T-helper 1 cell treated with Interleukin-12 subunit alpha and Interleukin-12 subunit beta and Interleukin-4 antibody, amounts not matched to agents 30 ng/mL and 1 ng/mL, for 36 hours (primary cell): ENCODE results near the gene SDHD. TPM values are rescaled to one million over a fixed set of nuclear protein-coding genes. Genes with fewer than 3 reads are reported as not detected.

Experiments
- intact Hi-C: fragments of 100-400 bp; cut with micrococcal nuclease; formaldehyde crosslinking; loops from one replicate; pipeline ENCODE4 v1.15.1; 2024
- total RNA-seq: library from RNA; stranded (reverse); gene quantifications from 2 replicates; pipeline ENCODE4 v1.2.3, GENCODE V29; 2022

Gene SDHD
- total RNA-seq, 1 donor from 2014 or later = 86.2 TPM

GRCh38 chr11:112097734-112098528 is 11.3 kb downstream of the SDHD start:
- intact Hi-C loops = no loop called here

DNA sequence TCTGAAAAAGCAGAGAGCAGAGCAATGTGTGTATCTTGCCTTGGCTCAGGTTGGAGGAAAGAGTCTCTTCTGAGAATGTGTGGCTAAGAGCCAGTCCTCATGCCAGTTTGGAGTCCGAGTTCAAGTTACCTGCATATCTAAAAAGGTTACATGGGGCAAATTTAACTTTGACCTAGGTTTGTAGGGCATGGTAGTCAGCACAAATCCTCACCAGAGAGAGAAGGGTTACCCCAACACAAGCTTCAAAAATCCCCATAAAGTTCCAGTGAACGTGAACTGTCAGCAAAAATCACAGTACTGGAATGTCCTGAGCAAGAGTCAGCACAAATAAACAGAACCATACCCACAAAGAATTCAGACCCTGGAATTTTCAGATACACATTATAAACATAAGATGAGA is 13.8 kb downstream of the SDHD start:
- intact Hi-C loops = no loop called here

- intact Hi-C loops = no loop called here
These were observed 16.8 kb downstream of the SDHD start for GRCh38 chr11:112103446-112103845.

DNA sequence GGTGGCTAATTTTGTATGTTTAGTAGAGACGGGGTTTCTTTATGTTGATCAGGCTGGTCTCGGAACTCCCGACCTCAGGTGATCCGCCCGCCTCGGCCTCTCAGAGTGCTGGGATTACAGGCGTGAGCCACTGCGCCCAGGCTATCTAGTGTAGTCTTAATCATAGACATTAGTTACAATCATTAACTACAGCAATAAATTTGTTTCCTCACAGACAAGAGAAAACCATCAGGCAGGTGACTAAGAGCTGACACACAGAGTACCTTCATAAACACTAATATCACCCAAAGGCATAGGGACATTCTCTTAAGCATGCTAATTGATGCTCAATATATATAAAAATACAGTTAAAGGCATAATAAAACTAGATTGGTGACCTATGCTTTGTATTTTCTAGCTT is 19.4 kb downstream of the SDHD start:
- intact Hi-C loops = no loop called here

- intact Hi-C loops = loop anchor here (1.0 kb wide), 3 partner anchors 62 to 182 kb away; partner anchors contain the start of gene BCO2
These were observed 27.1 kb downstream of the SDHD start for GRCh38 chr11:112113539-112114457.

DNA sequence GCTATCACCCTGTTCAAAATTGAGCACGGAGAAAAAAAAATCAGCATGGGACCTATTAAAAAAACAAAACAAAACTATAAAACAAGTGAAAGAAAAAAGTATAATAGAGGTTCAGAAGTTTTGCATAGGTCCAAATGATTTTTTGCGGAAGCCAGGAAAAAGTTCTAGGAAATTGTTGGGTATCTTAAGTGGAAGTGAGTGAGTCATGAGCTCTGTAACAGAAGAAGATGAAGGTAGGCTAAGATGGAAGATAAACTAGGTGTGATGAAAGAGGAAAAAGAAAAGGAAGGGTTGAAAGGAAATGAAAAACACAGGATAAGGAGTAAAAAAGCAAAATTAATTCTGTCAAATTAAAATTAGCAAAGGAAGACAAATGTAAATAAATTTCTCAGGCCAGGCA is 27.8 kb downstream of the SDHD start:
- intact Hi-C loops = no loop called here

DNA sequence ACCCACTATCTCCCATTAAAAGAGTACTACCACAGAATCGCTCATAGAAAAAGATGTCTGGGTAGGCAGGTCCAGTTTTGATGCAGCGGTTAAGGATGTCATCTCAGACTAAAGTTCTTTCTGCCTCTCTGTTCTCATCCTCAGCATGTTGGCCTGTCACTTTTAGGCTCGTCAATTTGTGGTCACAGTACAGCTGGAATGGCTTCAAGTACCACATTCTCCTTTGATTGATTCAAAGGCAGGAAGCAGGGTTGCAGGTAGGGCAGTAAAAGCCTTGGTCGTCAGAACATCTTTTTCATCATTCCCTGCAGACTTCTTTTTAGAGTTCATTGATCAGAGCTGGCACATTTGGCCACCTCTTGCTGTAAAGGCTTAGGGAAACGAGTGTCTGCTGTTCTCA is 28.7 kb downstream of the SDHD start:
- intact Hi-C loops = no loop called here

GRCh38 chr11:112118176-112118575 is 31.5 kb downstream of the SDHD start:
- intact Hi-C loops = no loop called here

DNA sequence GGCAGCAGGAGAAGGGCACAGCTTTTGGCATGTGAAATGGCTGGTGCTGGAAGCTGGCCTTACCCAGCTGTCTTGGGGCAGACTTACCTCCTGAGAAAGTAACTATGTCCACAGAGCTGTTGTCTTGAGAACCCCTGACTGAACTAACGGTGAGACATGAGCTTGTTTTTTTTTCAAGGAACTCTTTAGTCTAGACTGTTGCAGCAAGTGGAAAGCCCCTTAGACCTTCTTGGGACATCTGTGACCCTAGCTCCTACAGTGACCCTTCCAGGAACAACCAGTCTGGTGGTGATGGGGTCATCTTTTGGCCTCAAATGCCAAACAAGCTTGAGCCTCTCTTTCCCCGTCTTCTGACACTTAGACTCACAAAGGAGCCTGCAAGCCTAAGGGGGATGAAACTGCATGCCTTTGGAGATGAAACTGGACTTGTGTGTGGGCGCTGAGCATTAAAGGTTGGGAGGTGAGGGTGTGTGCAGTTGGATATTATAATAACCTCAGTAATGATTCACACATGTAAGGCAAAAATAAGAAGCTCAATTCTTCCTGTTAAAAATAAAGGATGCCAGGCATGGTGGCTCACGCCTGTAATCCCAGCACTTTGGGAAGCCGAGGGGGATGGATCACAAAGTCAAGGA is 35.4 kb downstream of the SDHD start:
- intact Hi-C loops = no loop called here

DNA sequence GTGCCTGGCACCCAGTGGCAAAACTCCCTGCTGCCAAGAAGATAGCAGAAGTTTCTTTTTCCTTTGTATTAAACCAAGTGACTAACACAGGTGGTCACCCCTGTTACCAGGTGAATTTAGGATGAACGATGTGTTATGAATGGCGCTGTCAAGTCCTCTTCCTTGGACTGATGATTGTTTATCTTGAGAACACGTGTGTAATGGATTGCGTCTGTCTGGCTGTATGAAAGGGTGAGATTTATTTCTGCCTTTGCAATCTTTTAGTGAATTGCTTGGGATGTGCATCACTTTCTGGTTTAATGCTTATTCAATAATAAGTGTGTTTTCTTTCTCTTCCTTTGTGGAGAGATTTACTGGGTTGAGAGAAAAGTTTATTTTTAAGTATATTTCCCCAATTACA is 36.5 kb downstream of the SDHD start:
- intact Hi-C loops = no loop called here

- intact Hi-C loops = no loop called here
These were observed 40.4 kb downstream of the SDHD start for GRCh38 chr11:112127056-112127455.

- intact Hi-C loops = no loop called here
These were observed 41.9 kb downstream of the SDHD start for GRCh38 chr11:112128483-112129121.

GRCh38 chr11:112129656-112130055 is 43.0 kb downstream of the SDHD start:
- intact Hi-C loops = no loop called here

DNA sequence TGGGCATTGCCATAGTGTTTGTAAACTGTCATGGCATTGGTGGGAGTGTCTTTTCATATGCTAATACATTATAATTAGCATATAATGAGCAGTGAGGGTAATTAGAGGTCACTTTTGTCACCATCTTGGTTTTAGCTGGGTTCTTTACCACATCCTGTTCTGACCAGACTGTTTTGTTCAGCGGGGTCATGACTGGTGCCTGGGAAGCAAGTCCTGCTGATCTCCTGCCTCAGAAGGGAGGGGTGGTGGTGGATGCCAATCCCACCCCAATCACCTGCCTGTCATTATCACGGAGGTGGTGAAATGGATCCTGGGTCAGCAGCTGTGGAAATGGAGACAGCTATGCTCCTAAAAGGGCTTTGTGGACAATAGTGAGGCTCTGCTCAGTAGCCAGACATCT is 46.1 kb downstream of the SDHD start:
- intact Hi-C loops = no loop called here

DNA sequence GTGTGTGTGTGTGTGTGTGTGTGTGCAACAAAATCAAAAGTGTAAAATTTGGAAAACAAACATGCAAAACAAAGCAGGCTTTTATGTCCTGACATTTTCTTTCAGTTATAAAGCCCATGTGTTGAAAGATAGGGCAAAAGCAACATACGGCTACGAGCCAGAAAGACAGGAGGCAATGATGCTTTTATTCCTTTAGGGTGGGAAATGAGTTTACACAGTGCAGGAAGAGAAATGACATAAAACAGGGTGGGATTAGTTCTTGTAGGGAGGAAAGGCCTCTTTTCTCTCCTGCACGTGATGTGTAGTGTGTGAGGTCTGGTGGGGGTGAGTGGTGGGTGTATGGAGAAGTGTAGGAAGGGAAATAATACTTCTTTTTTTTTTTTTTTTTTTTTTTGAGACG is 47.8 kb downstream of the SDHD start:
- intact Hi-C loops = no loop called here

GRCh38 chr11:112143597-112143996 is 56.9 kb downstream of the SDHD start:
- intact Hi-C loops = no loop called here

Other genes with a start within 250 kb of the SDHD start
- 24.6 and 25.5 TPM in 2 replicates for gene ALG9, start 215.3 kb upstream of the SDHD start, total RNA-seq
- gene FDXACB1, start 207.7 kb upstream of the SDHD start, total RNA-seq = 4.3 and 4.7 TPM in 2 replicates
- 11.5 and 12.0 TPM in 2 replicates for gene CFAP68, start 207.3 kb upstream of the SDHD start, total RNA-seq
- gene CRYAB, start 175.1 kb upstream of the SDHD start, total RNA-seq = 0.76 TPM in 1 of 2 replicates, not detected in the other
- not detected in 2 replicates for gene HSPB2, start 174.1 kb upstream of the SDHD start, total RNA-seq
- gene C11orf52, start 168.0 kb upstream of the SDHD start, total RNA-seq = not detected in 2 replicates
- gene DIXDC1, start 149.5 kb upstream of the SDHD start, total RNA-seq = 6.5 and 7.7 TPM in 2 replicates
- gene DLAT, start 61.5 kb upstream of the SDHD start, total RNA-seq = 31.1 and 31.7 TPM in 2 replicates
- not detected in 2 replicates for gene PIH1D2, start 12.9 kb upstream of the SDHD start, total RNA-seq
- 20.6 and 22.5 TPM in 2 replicates for gene NKAPD1, start 12.6 kb upstream of the SDHD start, total RNA-seq
- gene TIMM8B, start 117 bp upstream of the SDHD start, total RNA-seq = 52.0 and 60.2 TPM in 2 replicates
- gene IL18, start 77.2 kb downstream of the SDHD start, total RNA-seq = 0.17 and 0.39 TPM in 2 replicates
- 0.46 TPM in 1 of 2 replicates, not detected in the other for gene TEX12, start 80.5 kb downstream of the SDHD start, total RNA-seq
- 1.7 and 2.2 TPM in 2 replicates for gene BCO2, start 88.6 kb downstream of the SDHD start, total RNA-seq
- 23.5 and 24.8 TPM in 2 replicates for gene PTS, start 139.6 kb downstream of the SDHD start, total RNA-seq
- not detected in 2 replicates for gene PLET1, start 174.0 kb downstream of the SDHD start, total RNA-seq